Urinary bladder (tissue), 4 donors: ENCODE data around the gene ARHGAP24. TPM values are rescaled to one million over a fixed set of nuclear protein-coding genes. Genes with fewer than 3 reads are reported as not detected.
"Not testable (repeated sequence)": the region's sequence is repeated elsewhere in the genome, so short reads cannot be mapped to it uniquely, and the experiment has no call there.

ENCODE experiments used
- DNase-seq: peaks from one replicate; pipeline ENCODE4 v3.0.0-alpha.2; 2015; ENCODE audit errors: extremely low spot score
- H3K27ac ChIP-seq: one replicate; pipeline ENCODE4 v1.5.1; 2013; ENCODE audit warnings: low read depth, mild to moderate bottlenecking, moderate library complexity
- H3K36me3 ChIP-seq: one replicate; pipeline ENCODE4 v1.6.1; 2013; ENCODE audit warnings: mild to moderate bottlenecking, moderate library complexity; ENCODE audit not compliant: insufficient read depth
- H3K4me1 ChIP-seq: one replicate; pipeline ENCODE4 v1.6.1; 2013; ENCODE audit warnings: mild to moderate bottlenecking, moderate library complexity; ENCODE audit not compliant: insufficient read depth
- H3K4me3 ChIP-seq: one replicate; pipeline ENCODE4 v1.5.1; 2013; ENCODE audit warnings: low read depth, low read length
- WGBS: extraction: QIAGEN DNeasy Blood & Tissue Kit; methylation state at CpG from one replicate; pipeline ENCODE4 v1.1.7; 2013; 5-methylcytosine and 5-hydroxymethylcytosine counted together
- polyA plus RNA-seq: library from polyadenylated mRNA; stranded (reverse); fragments of 200-250 nt; gene quantifications from one replicate; pipeline ENCODE4 v1.2.3, GENCODE V29; 2013
- total RNA-seq: library from RNA; depleted of rRNA; stranded (reverse); fragments of >200 nt; gene quantifications from one replicate; pipeline ENCODE4 v1.2.3, GENCODE V29; 2014
- donor health status: healthy with polysubstance abuse.
- donor health status: healthy.

The ARHGAP24 gene
- total and polyA plus RNA-seq, 2 donors: 17.5 to 81.0 TPM

DNA sequence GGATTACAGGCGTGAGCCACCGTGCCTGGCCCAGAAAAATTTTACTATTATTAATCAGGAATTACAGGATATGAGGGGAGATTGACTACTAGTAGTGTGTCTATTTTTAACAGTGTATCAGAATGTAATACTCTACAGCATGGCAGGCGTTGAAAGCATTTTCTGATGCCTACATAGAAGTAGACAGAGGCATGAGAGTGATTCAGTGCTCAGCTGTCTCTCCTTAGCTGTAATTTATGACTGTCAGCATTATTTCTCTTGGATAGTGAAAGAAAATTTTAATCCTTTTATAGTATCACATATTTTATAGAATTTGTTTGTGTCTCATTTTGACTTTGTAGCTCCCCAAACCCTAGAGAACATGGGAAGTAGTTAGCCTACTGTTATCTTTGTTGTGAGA lies 20.7 kb downstream of the ARHGAP24 start:
- WGBS: 87% methylated on average over 3 of the region's 3 CpGs
- no peaks in the 10 kb centered on the region for H3K36me3 ChIP-seq
- no peaks in the 10 kb centered on the region for H3K4me1 ChIP-seq
- no peak for DNase-seq
- H3K4me3 ChIP-seq: no peak overlapping the region
- no peak overlapping the region for H3K27ac ChIP-seq

DNA sequence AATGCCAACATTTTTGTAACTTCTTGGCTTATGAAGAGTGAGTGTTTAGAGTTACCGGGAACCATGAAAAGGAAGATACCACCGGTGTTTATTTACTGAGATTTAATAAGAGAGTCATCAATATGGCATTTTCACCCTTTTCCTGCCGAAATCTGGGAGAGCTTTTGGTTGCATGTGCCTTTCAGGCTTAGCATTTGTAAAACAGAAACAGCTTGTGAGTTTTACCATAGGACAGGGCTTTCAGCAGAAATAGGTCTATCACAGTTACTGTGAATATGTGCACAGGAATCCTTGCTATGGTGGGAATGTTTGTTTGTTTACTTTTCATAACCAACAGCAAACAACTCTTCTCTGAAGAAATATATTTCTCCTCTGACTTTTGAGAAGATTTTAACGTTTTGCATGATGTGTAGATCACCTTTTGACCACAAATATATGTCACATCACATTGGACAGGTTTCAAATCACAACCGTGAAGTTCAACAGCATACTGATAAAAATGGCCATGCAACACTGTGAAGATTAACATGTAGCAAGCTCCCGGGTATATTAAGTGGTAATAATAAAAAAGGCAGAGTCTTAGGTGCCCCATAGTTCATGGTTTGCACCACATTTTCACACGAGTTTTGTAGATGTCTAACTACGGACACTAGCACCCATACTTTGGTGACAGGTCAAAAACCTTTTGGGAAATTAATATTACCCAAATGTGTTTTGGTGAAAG lies 21.3 kb downstream of the ARHGAP24 start:
- H3K4me1 ChIP-seq: no peaks in the 10 kb centered on the region
- H3K27ac ChIP-seq: no peak overlapping the region
- no peak for DNase-seq
- no peak overlapping the region for H3K4me3 ChIP-seq
- no peaks in the 10 kb centered on the region for H3K36me3 ChIP-seq
- WGBS: 56% methylated on average over 8 of the region's 8 CpGs

DNA sequence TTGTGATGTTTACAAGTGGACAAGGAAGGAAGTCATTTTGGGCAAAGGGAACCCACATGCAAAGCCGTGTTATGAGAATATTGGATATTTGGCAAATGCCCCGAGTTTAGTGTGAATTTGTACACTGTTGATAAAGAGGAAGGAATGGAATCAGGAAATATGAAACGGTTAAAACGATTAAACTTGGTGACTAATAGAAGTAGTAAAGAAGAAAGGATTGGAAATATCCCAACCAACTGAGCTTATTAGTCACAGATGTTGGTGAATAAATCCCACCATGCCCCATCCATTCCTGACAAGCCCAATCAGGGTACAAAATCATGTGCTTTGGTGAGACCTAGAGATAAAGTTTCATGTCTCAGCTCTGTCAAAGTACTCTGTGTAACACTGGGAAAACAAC lies 22.0 kb downstream of the ARHGAP24 start:
- Histone ChIP-seq H3K4me1 (no peaks in the 10 kb centered on the region), H3K27ac (no peak overlapping the region), H3K36me3 (no peaks in the 10 kb centered on the region), H3K4me3 (no peak overlapping the region)
- DNase-seq: no peak
- WGBS: 39% methylated on average over 4 of the region's 4 CpGs

DNA sequence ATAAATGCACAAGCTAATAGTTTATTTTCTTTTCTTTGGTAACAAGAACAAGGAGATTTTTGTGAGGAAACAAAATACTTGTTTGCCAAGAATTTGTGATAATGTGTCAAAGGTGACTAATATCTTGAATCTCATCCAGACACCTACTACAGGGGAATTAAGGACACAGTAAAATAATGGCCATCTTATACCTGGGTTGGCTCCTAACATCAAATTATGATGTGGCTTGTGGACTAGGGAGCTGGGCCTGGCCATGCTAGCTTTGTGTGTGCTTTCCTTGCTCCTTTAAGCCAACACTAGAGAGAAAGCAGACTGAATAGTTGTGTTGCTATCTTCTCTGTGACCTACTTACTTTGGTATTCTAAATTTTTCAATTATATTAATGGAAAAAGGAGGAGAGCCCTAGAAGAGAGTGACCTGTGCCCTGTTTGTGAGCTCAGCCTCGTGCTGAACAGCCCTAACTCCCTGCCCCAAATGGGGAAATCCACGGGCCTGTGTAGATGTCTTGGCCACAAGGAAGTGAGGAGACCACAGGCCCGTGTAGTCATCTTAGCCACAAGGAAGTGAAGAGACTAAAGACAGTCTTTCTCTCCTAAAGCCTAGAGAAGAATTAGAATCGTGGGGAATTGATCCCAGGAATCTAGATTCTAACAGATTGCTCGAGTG lies 23.3 kb downstream of the ARHGAP24 start:
- Histone ChIP-seq H3K4me1 (no peaks in the 10 kb centered on the region), H3K4me3 (no peak overlapping the region), H3K27ac (no peak overlapping the region), H3K36me3 (no peaks in the 10 kb centered on the region)
- 70% methylated on average over 5 of the region's 5 CpGs for WGBS
- DNase-seq: no peak

DNA sequence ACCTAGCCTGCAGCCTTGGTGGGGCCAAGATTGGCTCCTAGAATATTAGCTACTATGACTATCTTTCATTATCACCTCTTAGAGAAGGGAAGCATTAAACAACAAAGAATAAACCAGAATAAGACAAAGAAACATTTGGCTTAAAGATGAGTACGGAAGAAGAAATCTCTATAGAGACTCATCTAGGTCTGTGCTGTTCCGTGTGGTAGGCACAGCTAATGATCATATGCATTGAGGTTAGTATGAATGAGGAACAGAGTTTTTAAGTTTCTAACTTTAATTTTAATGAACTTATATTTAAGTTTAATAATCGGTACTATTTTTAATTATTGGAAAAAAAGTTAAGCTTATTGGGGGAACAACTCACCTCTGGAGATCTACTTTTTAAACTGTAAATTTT lies 24.6 kb downstream of the ARHGAP24 start:
- H3K27ac ChIP-seq: no peak overlapping the region
- 93% methylated on average over 3 of the region's 3 CpGs for WGBS

DNA sequence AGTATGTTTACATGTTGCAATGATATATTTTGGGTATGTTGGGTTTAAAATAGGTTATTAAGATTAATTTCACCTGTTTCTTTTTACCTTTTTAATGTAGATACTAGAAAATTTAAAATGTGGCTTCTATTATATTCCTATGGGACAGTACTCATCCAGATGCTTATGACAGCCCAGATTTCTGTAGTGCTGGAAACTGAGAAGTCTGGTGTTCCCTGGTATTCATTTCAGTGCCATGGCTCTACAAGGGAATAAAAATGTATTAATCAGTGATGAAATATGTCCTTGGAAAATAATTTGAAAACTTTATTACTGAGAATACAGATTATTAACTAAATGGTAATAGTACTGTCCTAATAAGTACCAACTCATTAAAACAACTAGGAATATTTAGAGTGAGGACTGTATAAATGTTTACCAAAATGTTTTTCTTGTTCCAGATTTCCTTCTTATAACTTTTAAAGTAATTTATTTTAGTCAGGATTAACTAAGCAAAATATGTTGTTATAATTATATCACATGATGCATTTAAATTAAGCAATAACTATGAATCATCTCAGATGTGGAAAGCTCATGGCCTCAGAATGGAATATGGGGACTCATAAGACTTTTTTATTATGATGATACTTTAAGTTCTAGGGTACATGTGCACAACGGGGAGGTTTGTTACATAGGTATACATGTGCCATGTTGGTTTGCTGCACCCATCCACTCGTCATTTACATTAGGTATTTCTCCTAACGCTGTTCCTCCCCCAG lies 25.3 kb downstream of the ARHGAP24 start:
- WGBS: 95% methylated on average over 3 of the region's 3 CpGs

More for the DNA sequence above, 24.6 kb downstream of the ARHGAP24 start:
- Histone ChIP-seq H3K36me3 (no peaks in the 10 kb centered on the region), H3K4me1 (no peaks in the 10 kb centered on the region), H3K4me3 (no peak overlapping the region)
- no peak for DNase-seq

DNA sequence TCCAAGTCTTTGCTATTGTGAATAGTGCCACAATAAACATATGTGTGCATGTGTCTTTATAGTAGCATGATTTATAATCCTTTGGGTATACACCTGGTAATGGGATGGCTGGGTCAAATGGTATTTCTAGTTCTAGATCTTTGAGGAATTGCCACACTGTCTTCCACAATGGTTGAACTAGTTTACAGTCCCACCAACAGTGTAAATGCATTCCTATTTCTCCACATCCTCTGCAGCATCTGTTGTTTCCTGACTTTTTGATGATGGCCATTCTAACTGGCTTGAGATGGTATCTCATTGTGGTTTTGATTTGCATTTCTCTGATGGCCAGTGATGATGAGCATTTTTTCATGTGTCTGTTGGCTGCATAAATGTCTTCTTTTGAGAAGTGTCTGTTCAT lies 26.2 kb downstream of the ARHGAP24 start:
- H3K36me3 ChIP-seq, DNase-seq, H3K27ac ChIP-seq, H3K4me3 ChIP-seq, H3K4me1 ChIP-seq: not testable (repeated sequence)

More for the DNA sequence above, 25.3 kb downstream of the ARHGAP24 start:
- DNase-seq: no peak
- no peaks in the 10 kb centered on the region for H3K36me3 ChIP-seq
- no peaks in the 10 kb centered on the region for H3K4me1 ChIP-seq
- H3K4me3 ChIP-seq: no peak overlapping the region
- H3K27ac ChIP-seq: no peak overlapping the region

DNA sequence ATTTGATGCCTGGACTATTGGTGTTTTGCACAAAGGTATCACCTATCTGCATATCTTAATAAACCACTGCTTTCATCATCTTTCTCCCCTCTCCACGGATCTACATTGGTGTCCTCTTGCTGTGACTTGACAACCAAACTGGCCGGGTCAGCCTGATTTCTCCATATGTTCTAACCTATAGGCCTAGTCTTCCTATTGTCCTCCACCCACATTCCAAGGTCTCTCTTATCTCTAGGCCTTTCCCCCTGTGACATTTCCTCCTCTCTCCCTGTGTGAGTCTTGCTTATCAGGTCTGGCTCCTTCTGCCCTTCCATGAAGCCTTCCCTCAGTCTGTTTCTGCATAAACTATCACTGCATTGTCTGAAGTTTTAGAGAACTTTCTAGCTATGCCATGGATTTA lies 33.7 kb downstream of the ARHGAP24 start:
- Histone ChIP-seq H3K36me3 (no peaks in the 10 kb centered on the region), H3K27ac (no peak overlapping the region), H3K4me3 (no peak overlapping the region), H3K4me1 (no peaks in the 10 kb centered on the region)
- WGBS: 80% methylated on average over 2 of the region's 2 CpGs
- no peak for DNase-seq

DNA sequence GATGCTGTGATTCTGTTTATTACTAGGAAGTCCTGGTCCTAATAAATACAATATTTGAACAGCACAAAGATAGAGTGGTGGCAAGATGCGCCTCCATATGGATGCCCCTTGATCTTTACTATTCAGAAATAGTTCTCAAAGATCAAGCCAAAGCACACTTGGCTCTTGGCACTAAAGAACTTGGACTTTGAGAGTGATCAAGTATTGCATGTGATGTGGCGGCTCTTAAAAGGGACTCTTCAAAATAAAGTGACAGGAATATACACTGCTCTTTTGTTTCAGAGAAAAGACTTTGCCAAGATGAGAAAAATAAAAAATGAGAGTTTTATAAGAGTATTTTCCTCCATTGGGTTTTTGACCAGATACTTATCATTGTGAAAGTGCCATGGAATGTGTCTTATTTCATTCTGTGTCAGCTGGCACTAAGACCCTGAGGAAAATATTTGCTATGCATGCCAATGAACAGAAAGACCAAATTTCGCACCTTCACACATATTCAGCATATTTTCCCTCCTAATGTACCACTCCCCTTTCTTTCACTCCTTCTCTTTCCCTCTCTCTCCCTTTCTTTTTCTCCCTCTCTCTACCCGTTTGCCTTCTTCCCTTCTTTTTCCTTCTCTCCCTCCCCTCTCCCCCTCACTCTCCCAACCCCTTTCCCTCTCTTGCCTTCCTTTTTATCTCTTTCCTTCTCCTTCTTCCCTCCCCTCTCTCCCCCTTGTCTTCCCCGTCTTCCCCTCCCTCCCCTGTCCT lies 35.1 kb downstream of the ARHGAP24 start:
- no peak for DNase-seq
- WGBS: 80% methylated on average over 5 of the region's 5 CpGs

DNA sequence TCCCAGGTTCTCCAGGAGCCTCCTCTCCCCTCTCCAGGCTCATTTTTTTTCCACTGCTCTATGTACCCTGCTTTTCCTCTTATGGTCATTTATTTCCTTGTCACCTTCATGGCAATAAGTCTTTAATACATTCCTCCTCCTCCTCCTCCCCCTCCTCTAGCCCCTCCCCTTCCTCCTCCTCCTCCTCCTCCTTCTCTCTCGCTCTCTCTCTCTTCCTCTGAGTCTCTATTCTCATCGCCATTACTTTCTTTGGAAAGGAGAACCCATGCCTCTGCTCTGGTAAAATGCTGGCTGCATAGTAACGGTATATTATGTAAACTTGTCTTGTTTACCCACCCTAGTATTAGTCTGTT lies 35.7 kb downstream of the ARHGAP24 start:
- Histone ChIP-seq H3K4me3 (no peak overlapping the region), H3K4me1 (no peaks in the 10 kb centered on the region), H3K36me3 (no peaks in the 10 kb centered on the region), H3K27ac (no peak overlapping the region)
- 79% methylated on average over 3 of the region's 3 CpGs for WGBS
- no peak for DNase-seq

More for the DNA sequence above, 35.1 kb downstream of the ARHGAP24 start:
- H3K4me3 ChIP-seq: no peak overlapping the region
- no peak overlapping the region for H3K27ac ChIP-seq
- H3K36me3 ChIP-seq: no peaks in the 10 kb centered on the region
- no peaks in the 10 kb centered on the region for H3K4me1 ChIP-seq

DNA sequence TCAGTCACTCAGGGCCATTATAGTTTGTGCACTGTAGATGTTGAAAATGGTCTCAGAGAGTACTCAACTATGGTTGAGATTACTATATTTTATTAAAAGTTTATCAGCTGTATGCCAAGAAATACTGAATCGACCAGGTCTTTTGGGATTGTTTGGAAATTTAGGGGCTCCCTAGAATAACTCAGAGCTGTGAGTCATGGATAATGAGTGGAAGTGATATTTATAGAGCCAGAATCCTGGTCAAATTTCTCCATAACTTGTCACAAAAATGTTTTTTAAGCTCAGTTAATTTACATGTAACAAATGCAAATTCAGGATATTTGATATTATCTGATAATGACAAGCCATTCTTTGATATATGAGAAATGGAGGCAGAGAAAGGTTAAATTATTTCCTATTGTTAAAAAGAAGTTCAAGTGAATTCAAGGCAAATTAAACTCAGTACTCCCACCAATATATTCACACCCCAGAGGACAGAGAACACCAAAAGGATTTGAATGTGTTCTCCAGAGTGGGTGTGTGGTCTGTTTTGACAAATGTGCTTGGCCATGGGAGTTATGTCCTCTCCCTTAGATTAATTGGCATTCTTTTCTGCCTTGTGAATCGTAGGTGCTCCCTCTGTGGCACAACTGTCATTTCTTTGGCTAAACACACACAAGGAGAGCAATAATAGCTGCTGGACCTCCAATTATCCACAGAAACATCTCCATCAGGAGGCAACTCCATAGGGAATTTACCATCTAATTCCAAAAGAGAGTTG lies 37.7 kb downstream of the ARHGAP24 start:
- no peaks in the 10 kb centered on the region for H3K36me3 ChIP-seq
- no peak overlapping the region for H3K27ac ChIP-seq
- no peaks in the 10 kb centered on the region for H3K4me1 ChIP-seq
- WGBS: 33% methylated on average over 2 of the region's 2 CpGs
- no peak overlapping the region for H3K4me3 ChIP-seq
- DNase-seq: no peak

DNA sequence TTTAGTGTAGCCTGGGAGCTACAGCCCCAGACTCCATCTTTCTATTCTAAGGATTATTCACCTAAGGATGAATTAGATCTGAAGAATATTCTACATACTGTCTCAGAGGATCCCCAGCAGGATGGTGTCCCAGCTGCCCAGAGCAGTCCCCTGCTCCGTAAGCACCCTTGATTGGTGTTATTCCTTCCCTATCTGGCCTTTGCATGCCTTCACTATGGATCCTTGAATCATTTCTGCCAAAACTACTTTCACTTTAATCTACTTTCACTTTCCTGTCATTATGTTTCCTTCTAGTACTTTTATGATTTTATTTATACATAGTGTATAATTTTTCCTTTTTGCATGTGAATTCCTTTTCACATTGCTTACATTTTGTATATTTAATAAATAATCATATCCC lies 39.2 kb downstream of the ARHGAP24 start:
- no peak overlapping the region for H3K27ac ChIP-seq
- DNase-seq: no peak

DNA sequence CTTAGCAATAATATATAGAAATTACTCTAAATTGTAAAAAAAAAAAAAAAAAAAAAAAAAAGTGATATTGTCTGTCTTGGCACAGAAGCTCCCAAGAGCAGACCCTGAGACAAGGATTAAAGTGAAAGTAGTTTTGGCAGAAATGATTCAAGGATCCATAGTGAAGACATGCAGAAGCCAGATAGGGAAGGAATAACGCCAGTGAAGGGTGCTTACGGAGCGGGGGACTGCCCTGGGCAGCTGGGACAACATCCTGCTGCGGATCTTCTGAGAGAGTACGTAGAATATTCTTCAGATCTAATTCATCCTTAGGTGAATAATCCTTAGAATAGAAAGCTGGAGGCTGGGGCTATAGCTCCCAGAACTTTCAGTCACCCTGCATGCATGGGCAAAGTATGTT lies 39.8 kb downstream of the ARHGAP24 start:
- Histone ChIP-seq H3K27ac (no peak overlapping the region), H3K4me1 (no peaks in the 10 kb centered on the region), H3K4me3 (no peak overlapping the region), H3K36me3 (no peaks in the 10 kb centered on the region)
- DNase-seq: no peak
- WGBS: 83% methylated on average over 5 of the region's 5 CpGs

More for the DNA sequence above, 39.2 kb downstream of the ARHGAP24 start:
- H3K36me3 ChIP-seq: no peaks in the 10 kb centered on the region
- H3K4me3 ChIP-seq: no peak overlapping the region
- 67% methylated on average over 1 of the region's 1 CpG for WGBS
- H3K4me1 ChIP-seq: no peaks in the 10 kb centered on the region
